Endothelial cell of umbilical vein (primary cell): Measurements from ENCODE around the gene EEF1AKMT3. TPM values are rescaled to one million over a fixed set of nuclear protein-coding genes. Genes with fewer than 3 reads are reported as not detected.

Experiments
- BruUV-seq: library from RNA; stranded (reverse); fragments of 400-500 nt; replicated peaks from 2 replicates; lab custom pipeline; 2021; lab: Mats Ljungman, UMichigan
- CTCF ChIA-PET: fragments of 300-600, 350-600 bp; sonication (Branson Sonifier 250); formaldehyde crosslinking; loops from one replicate; lab custom pipeline; 2021; ENCODE audit warnings: antibody characterized with exemption, inconsistent platforms; lab: Charles Lee
- POLR2A ChIA-PET: fragments of 300-600, 350-600 bp; sonication (Branson Sonifier 250); formaldehyde crosslinking; loops from one replicate; lab custom pipeline; 2021; ENCODE audit warnings: antibody characterized with exemption, inconsistent platforms; lab: Charles Lee
- DNase-seq: peaks from one replicate; pipeline ENCODE4 v3.0.0-alpha.2; 2011; ENCODE audit warnings: low read depth, low spot score
- FAIRE-seq: peaks from 2 replicates; lab custom pipeline; 2011; peaks lifted over from hg19 to GRCh38; lab: Jason Lieb, UNC
- H2AFZ ChIP-seq: 2 replicates; pipeline ENCODE4 v1.6.0; 2012; ENCODE audit warnings: low read depth, low read length, control low read depth, inconsistent platforms
- H3K27ac ChIP-seq: 2 replicates; pipeline ENCODE4 v1.5.1; 2011; ENCODE audit warnings: low read depth, mild to moderate bottlenecking, control low read depth, low read length, moderate library complexity; ENCODE audit not compliant: insufficient read depth
- H3K27me3 ChIP-seq, 2 experiments: 2 replicates each; pipeline versions ENCODE4 v1.6.0 to v1.6.1; 2011; ENCODE audit warnings: low read length in 2 of 2, mixed read lengths in 1 of 2; ENCODE audit not compliant: control insufficient read depth in 2 of 2, insufficient read depth in 2 of 2
- H3K36me3 ChIP-seq, 2 experiments: 2 replicates in 1 of 2; 3 replicates in 1 of 2; pipeline ENCODE4 v1.5.1; 2011; ENCODE audit warnings: low read length in 2 of 2, mild to moderate bottlenecking in 1 of 2, moderate library complexity in 1 of 2; ENCODE audit not compliant: control insufficient read depth in 2 of 2, insufficient read depth in 2 of 2; ENCODE audit errors: extremely low read depth in 1 of 2
- H3K4me1 ChIP-seq: 3 replicates; pipeline ENCODE4 v1.5.1; 2011; ENCODE audit warnings: mild to moderate bottlenecking, low read length; ENCODE audit not compliant: control insufficient read depth, insufficient read depth; ENCODE audit errors: extremely low read depth
- H3K4me2 ChIP-seq: 2 replicates; pipeline ENCODE4 v1.6.1; 2011; ENCODE audit warnings: low read length, control low read depth, mixed read lengths; ENCODE audit not compliant: insufficient read depth
- H3K4me3 ChIP-seq, 3 experiments: fragments of 200-600 bp in 1 of 3; sonication (generic), shearing (Covaris generic) in 1 of 3; replicated peaks in 1 of 3; 2 replicates each; pipeline ENCODE4 v1.5.1; 2011 to 2016; ENCODE audit warnings: control low read depth in 3 of 3, low read length in 3 of 3, mild to moderate bottlenecking in 2 of 3, inconsistent platforms in 1 of 3, low read depth in 1 of 3, moderate library complexity in 1 of 3; ENCODE audit not compliant: insufficient read depth in 1 of 3
- H3K79me2 ChIP-seq: 2 replicates; pipeline ENCODE4 v1.6.0; 2012; ENCODE audit warnings: low read length, inconsistent platforms; ENCODE audit not compliant: control insufficient read depth, insufficient read depth
- H3K9ac ChIP-seq: replicated peaks from 2 replicates; pipeline ENCODE3; 2011; ENCODE audit warnings: low read length, control low read depth; ENCODE audit not compliant: insufficient read depth; ENCODE audit errors: extremely low read depth
- H3K9me1 ChIP-seq: replicated peaks from 3 replicates; pipeline ENCODE4 v1.6.0; 2011; ENCODE audit warnings: mild to moderate bottlenecking, low read length; ENCODE audit not compliant: control insufficient read depth, insufficient read depth; ENCODE audit errors: extremely low read depth
- H3K9me3 ChIP-seq: replicated peaks from 2 replicates; pipeline ENCODE4 v1.5.1; 2012; ENCODE audit warnings: low read length, inconsistent platforms; ENCODE audit not compliant: control insufficient read depth, insufficient read depth
- H4K20me1 ChIP-seq: replicated peaks from 2 replicates; pipeline ENCODE3; 2011; ENCODE audit warnings: mild to moderate bottlenecking, low read length; ENCODE audit not compliant: control insufficient read depth, insufficient read depth; ENCODE audit errors: extremely low read depth
- EZH2 ChIP-seq: IDR thresholded peaks from 2 replicates; pipeline ENCODE4 v1.6.1; 2012; ENCODE audit warnings: borderline replicate concordance, low read depth, mild to moderate bottlenecking, moderate library complexity, low read length, inconsistent platforms; ENCODE audit not compliant: severe bottlenecking
- FOS ChIP-seq: IDR thresholded peaks from 2 replicates; pipeline ENCODE4 v1.6.1; 2011; ENCODE audit warnings: mild to moderate bottlenecking, low read length, moderate library complexity, borderline replicate concordance; ENCODE audit not compliant: insufficient read depth
- GATA2 ChIP-seq: IDR thresholded peaks from 2 replicates; pipeline ENCODE4 v1.7.0; 2011; ENCODE audit warnings: low read depth, mild to moderate bottlenecking, moderate library complexity, mixed read lengths, low read length; ENCODE audit not compliant: insufficient read length, insufficient read depth
- JUN ChIP-seq: IDR thresholded peaks from 2 replicates; pipeline ENCODE4 v1.6.1; 2011; ENCODE audit warnings: borderline replicate concordance, low read depth; ENCODE audit not compliant: insufficient read length, insufficient read depth
- MYC ChIP-seq: IDR thresholded peaks from one replicate; pipeline ENCODE4 v1.6.1; 2011; ENCODE audit warnings: mild to moderate bottlenecking, low read depth, low read length
- POLR2A ChIP-seq: IDR thresholded peaks from 2 replicates; pipeline ENCODE4 v1.6.1; 2012; ENCODE audit warnings: low read depth, mild to moderate bottlenecking, control low read depth, low read length
- POLR2AphosphoS5 ChIP-seq: IDR thresholded peaks from 2 replicates; pipeline ENCODE4 v1.6.1; 2012; ENCODE audit warnings: low read depth, mild to moderate bottlenecking, control low read depth, low read length, moderate library complexity; ENCODE audit not compliant: insufficient read depth
- dilution Hi-C: fragments of 300-500 bp; cut with MboI; formaldehyde crosslinking; loops from one replicate; pipeline ENCODE4 v1.15.0; 2019; ENCODE audit warnings: low sequenced_read_pairs; ENCODE audit not compliant: extremely low pct_ligation_motif_present
- intact Hi-C: fragments of 100-400 bp; cut with micrococcal nuclease; formaldehyde crosslinking; loops from one replicate; pipeline ENCODE4 v1.10.0; 2022
- polyA plus RNA-seq, 4 experiments: library from polyadenylated mRNA; depleted of rRNA in 3 of 4; stranded (reverse) in 3 of 4; unstranded in 1 of 4; fragments of >200 nt; gene quantifications; 2 replicates each; pipeline versions ENCODE4 v1.2.1 to v1.2.3, GENCODE V29; 2011 to 2012; ENCODE audit warnings: missing spikeins in 1 of 4
- total RNA-seq: library from RNA; stranded (reverse); gene quantifications from 2 replicates; pipeline ENCODE4 v1.2.3, GENCODE V29; 2021
- TF ChIP-seq, protein P1 (sequence below): IDR thresholded peaks from 2 replicates; pipeline ENCODE4 v1.6.1; 2011; ENCODE audit not compliant: insufficient read depth, insufficient read length
- TF ChIP-seq, protein P2 (sequence below), 2 donors: IDR thresholded peaks; 1 replicate in 1 of 2; 2 replicates in 1 of 2; pipeline ENCODE4 v1.5.1; 2011; ENCODE audit warnings: low read length in 2 of 2, mild to moderate bottlenecking in 2 of 2, moderate library complexity in 2 of 2, control low read depth in 1 of 2, inconsistent platforms in 1 of 2, low read depth in 1 of 2; ENCODE audit not compliant: insufficient read depth in 1 of 2; ENCODE audit errors: extremely low read depth in 1 of 2

EEF1AKMT3 gene
- total and polyA plus RNA-seq, 2 donors (not counting 3 experiments of a cell fraction or from before 2014, with no cell fraction given): 7.9 to 8.8 TPM

DNA sequence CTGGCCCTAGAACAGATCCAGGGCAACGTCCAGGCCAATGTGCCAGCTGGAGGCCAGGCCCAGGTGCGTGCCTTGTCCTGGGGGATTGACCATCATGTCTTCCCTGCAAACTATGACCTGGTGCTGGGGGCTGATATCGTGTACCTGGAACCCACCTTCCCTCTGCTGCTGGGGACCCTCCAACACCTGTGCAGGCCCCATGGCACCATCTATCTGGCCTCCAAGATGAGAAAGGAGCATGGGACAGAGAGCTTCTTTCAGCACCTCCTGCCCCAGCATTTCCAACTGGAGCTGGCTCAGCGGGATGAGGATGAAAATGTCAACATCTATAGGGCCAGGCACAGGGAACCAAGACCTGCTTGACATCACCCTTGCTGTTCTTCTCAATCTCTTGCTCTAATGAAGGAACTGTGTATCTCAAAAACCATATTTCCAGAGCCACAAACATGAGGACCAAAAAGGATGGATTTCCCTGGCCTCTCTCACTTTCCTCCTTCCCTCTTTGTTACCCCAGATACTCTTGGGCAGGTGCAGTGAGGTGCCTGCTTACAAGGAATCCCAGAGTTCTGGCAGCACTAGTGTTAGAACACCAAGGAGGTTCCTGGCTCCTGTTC, 8.0 kb downstream of the EEF1AKMT3 start:
- H3K9me3 ChIP-seq: no peaks in the 10 kb centered on the region
- no TSS peak for BruUV-seq
- H3K4me3 ChIP-seq: no peak overlapping the region
- H3K9me1 ChIP-seq: no peaks in the 10 kb centered on the region
- H3K4me2 ChIP-seq: no peak overlapping the region
- no peak overlapping the region for H3K27ac ChIP-seq
- no peak overlapping the region for H2AFZ ChIP-seq
- peaks cover 7% of the 10 kb centered on the region for H3K4me1 ChIP-seq
- CTCF ChIA-PET: interaction anchor here (1.0 to 3.2 kb wide), 3 partner anchors 23 to 54 kb away, joined by 3 to 12 read pairs (median 8); no protein-coding TSS in a partner anchor
- H3K9ac ChIP-seq: no peak overlapping the region
- no peaks in the 10 kb centered on the region for H3K27me3 ChIP-seq
- POLR2A ChIA-PET: interaction anchor here (0.6 kb wide), 1 partner anchor 37 kb away, joined by 4 read pairs; no protein-coding TSS in a partner anchor
- intact Hi-C loops (no loop called here), dilution Hi-C loops (no loop called here)
- H4K20me1 ChIP-seq: no peaks in the 10 kb centered on the region
- DNase-seq (no peak), FAIRE-seq (no peak)
- peaks cover 0 to 5% of the 10 kb centered on the region in 2 experiments for H3K36me3 ChIP-seq
- no peak for TF ChIP-seq POLR2AphosphoS5
- TF ChIP-seq, protein P1, sequence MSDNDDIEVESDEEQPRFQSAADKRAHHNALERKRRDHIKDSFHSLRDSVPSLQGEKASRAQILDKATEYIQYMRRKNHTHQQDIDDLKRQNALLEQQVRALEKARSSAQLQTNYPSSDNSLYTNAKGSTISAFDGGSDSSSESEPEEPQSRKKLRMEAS: no peak
- TF ChIP-seq FOS: no peak
- TF ChIP-seq EZH2: no peak
- H3K79me2 ChIP-seq: peaks cover 14% of the 10 kb centered on the region

DNA sequence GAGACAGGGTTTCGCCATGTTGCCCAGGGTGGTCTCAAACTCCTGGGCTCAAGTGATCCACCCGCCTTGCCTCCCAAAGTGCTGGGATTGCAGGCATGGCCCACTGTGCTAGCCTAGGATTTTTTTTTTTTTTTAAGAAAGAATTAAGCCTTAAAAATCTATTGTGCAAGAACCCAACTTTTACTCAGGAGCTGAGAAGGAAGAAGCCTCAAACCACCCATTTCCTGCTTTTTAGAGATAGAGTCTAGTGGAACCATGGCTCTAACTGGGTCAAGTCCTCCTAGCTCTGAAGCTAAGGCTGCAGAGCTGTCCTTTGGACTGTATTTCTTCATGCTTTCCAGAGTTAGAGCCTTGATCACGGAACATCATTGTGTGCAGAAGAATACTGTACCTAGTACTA, 8.8 kb downstream of the EEF1AKMT3 start:
- peaks cover 14% of the 10 kb centered on the region for H3K79me2 ChIP-seq
- H3K4me3 ChIP-seq: no peak overlapping the region
- peaks cover 7% of the 10 kb centered on the region for H3K4me1 ChIP-seq
- dilution Hi-C loops: no loop called here
- no peak overlapping the region for H3K4me2 ChIP-seq
- no peaks in the 10 kb centered on the region for H3K27me3 ChIP-seq
- peaks cover 2 to 7% of the 10 kb centered on the region in 2 experiments for H3K36me3 ChIP-seq
- BruUV-seq: no TSS peak
- H3K9me1 ChIP-seq: no peaks in the 10 kb centered on the region
- H2AFZ ChIP-seq: no peak overlapping the region
- H3K9me3 ChIP-seq: no peaks in the 10 kb centered on the region
- intact Hi-C loops: no loop called here
- FAIRE-seq (no peak), DNase-seq (no peak)
- H4K20me1 ChIP-seq: no peaks in the 10 kb centered on the region
- CTCF ChIA-PET: interaction anchor here (0.9 to 3.2 kb wide), 6 partner anchors 9 to 115 kb away, joined by 3 to 15 read pairs (median 10); partner anchors contain the start of genes EEF1AKMT3 and METTL1
- POLR2A ChIA-PET: no interaction called here
- H3K27ac ChIP-seq: no peak overlapping the region
- H3K9ac ChIP-seq: no peak overlapping the region
- TF ChIP-seq, protein P1: no peak
- TF ChIP-seq JUN: no peak
- no peak for TF ChIP-seq EZH2
- TF ChIP-seq POLR2AphosphoS5: no peak
- no peak for TF ChIP-seq FOS
- no peak for TF ChIP-seq MYC
- TF ChIP-seq POLR2A: no peak
- TF ChIP-seq, protein P2, sequence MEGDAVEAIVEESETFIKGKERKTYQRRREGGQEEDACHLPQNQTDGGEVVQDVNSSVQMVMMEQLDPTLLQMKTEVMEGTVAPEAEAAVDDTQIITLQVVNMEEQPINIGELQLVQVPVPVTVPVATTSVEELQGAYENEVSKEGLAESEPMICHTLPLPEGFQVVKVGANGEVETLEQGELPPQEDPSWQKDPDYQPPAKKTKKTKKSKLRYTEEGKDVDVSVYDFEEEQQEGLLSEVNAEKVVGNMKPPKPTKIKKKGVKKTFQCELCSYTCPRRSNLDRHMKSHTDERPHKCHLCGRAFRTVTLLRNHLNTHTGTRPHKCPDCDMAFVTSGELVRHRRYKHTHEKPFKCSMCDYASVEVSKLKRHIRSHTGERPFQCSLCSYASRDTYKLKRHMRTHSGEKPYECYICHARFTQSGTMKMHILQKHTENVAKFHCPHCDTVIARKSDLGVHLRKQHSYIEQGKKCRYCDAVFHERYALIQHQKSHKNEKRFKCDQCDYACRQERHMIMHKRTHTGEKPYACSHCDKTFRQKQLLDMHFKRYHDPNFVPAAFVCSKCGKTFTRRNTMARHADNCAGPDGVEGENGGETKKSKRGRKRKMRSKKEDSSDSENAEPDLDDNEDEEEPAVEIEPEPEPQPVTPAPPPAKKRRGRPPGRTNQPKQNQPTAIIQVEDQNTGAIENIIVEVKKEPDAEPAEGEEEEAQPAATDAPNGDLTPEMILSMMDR (IDR thresholded peaks at IDR 0.05; ENCODE audit: extremely low read depth in 1 of 2, insufficient read depth in 1 of 2, low read depth in 1 of 2, low read length in 2 of 2): no peak
- TF ChIP-seq GATA2: no peak
